AG08395 (cell line): ENCODE data around the gene GPR52.

ENCODE experiments used
- DNase-seq: peaks from one replicate; pipeline ENCODE4 v3.0.0; 2012; ENCODE audit warnings: mixed read lengths, low spot score

GPR52 gene

GRCh38 chr1:174469052-174469451, 21.3 kb downstream of the GPR52 start:
- no peak for DNase-seq

GRCh38 chr1:174469687-174470086, 21.9 kb downstream of the GPR52 start:
- peak; percentile 11 for DNase-seq

GRCh38 chr1:174479281-174479680, 31.5 kb downstream of the GPR52 start:
- DNase-seq, result no peak

- no peak for DNase-seq
Measured at GRCh38 chr1:174480324-174480723, 32.6 kb downstream of the GPR52 start.

- no peak for DNase-seq
Measured at GRCh38 chr1:174491606-174492005, 43.8 kb downstream of the GPR52 start.

GRCh38 chr1:174497478-174497877, 49.7 kb downstream of the GPR52 start:
- no peak for DNase-seq
